H1 (cell line): ENCODE measurements around the gene AFF4. TPM values are rescaled to one million over a fixed set of nuclear protein-coding genes. Genes with fewer than 3 reads are reported as not detected.

Experiments
- CTCF ChIA-PET: fragments of 300-600 bp; sonication (Branson Sonifier 250); formaldehyde crosslinking; loops from one replicate; lab custom pipeline; 2021; ENCODE audit not compliant: partially characterized antibody; lab: Charles Lee
- POLR2A ChIA-PET: fragments of 300-600 bp; sonication (Branson Sonifier 250); formaldehyde crosslinking; loops from one replicate; lab custom pipeline; 2021; ENCODE audit warnings: inconsistent platforms; ENCODE audit not compliant: partially characterized antibody; lab: Charles Lee
- DNase-seq, 2 experiments: peaks; one replicate each; pipeline versions ENCODE4 v3.0.0 to v3.0.0-alpha.2; 2010 to 2022; ENCODE audit warnings: low spot score in 2 of 2, low read depth in 1 of 2, mixed read lengths in 1 of 2
- FAIRE-seq: peaks from 2 replicates; lab custom pipeline; 2011; peaks lifted over from hg19 to GRCh38; lab: Jason Lieb, UNC
- H2AFZ ChIP-seq: 2 replicates; pipeline ENCODE4 v1.8.1; 2012; ENCODE audit warnings: low read length, inconsistent platforms
- H2AK5ac ChIP-seq: 2 replicates; pipeline ENCODE4 v1.6.1; 2013; ENCODE audit warnings: low read depth, low read length
- H2BK120ac ChIP-seq: replicated peaks from 2 replicates; pipeline ENCODE3; 2013; ENCODE audit warnings: low read depth, low read length, inconsistent platforms
- H2BK12ac ChIP-seq: 2 replicates; pipeline ENCODE4 v1.6.1; 2013; ENCODE audit warnings: low read depth, low read length
- H2BK15ac ChIP-seq: 2 replicates; pipeline ENCODE4 v1.6.1; 2013; ENCODE audit warnings: low read length
- H2BK20ac ChIP-seq: 2 replicates; pipeline ENCODE4 v1.6.1; 2013; ENCODE audit warnings: low read length
- H2BK5ac ChIP-seq: 2 replicates; pipeline ENCODE4 v1.6.1; 2013; ENCODE audit warnings: low read depth, low read length
- H3K14ac ChIP-seq: 2 replicates; pipeline ENCODE4 v1.6.1; 2013; ENCODE audit warnings: inconsistent platforms; ENCODE audit not compliant: insufficient read length
- H3K18ac ChIP-seq: 2 replicates; pipeline ENCODE4 v1.6.1; 2013; ENCODE audit warnings: low read length; ENCODE audit errors: extremely low read depth
- H3K23ac ChIP-seq: 2 replicates; pipeline ENCODE4 v1.6.1; 2013; ENCODE audit warnings: inconsistent platforms; ENCODE audit not compliant: insufficient read length
- H3K23me2 ChIP-seq: 2 replicates; pipeline ENCODE4 v1.6.1; 2013; ENCODE audit warnings: low read depth, low read length
- H3K27ac ChIP-seq: 2 replicates; pipeline ENCODE4 v1.6.1; 2011; ENCODE audit warnings: low read depth, low read length, inconsistent platforms
- H3K27me3 ChIP-seq, 4 experiments: replicated peaks in 1 of 4; 1 replicate in 1 of 4; 2 replicates in 3 of 4; pipeline versions ENCODE4 v1.6.1 to v1.8.1; 2011 to 2013; ENCODE audit warnings: low read length in 3 of 4, mild to moderate bottlenecking in 3 of 4, inconsistent platforms in 2 of 4, mixed read lengths in 2 of 4, moderate library complexity in 1 of 4; ENCODE audit not compliant: control insufficient read depth in 3 of 4, insufficient read depth in 3 of 4; ENCODE audit errors: extremely low read depth in 1 of 4
- H3K36me3 ChIP-seq, 4 experiments: 2 replicates each; pipeline versions ENCODE4 v1.6.1 to v1.8.1; 2011 to 2013; ENCODE audit warnings: mild to moderate bottlenecking in 4 of 4, low read length in 3 of 4, moderate library complexity in 2 of 4, control low read depth in 1 of 4, inconsistent platforms in 1 of 4; ENCODE audit not compliant: insufficient read depth in 4 of 4, control insufficient read depth in 2 of 4
- H3K4ac ChIP-seq: replicated peaks from 2 replicates; pipeline ENCODE3; 2013; ENCODE audit warnings: low read length, low read depth, mixed read lengths, inconsistent platforms; ENCODE audit not compliant: insufficient read length
- H3K4me1 ChIP-seq, 4 experiments: replicated peaks in 1 of 4; 1 replicate in 1 of 4; 2 replicates in 3 of 4; pipeline versions ENCODE4 v1.6.1 to v1.8.1; 2011 to 2013; ENCODE audit warnings: low read length in 3 of 4, inconsistent platforms in 2 of 4, mixed read lengths in 1 of 4; ENCODE audit not compliant: insufficient read depth in 4 of 4, control insufficient read depth in 3 of 4
- H3K4me2 ChIP-seq, 2 experiments: 2 replicates each; pipeline versions ENCODE4 v1.6.1 to v1.8.1; 2011 to 2013; ENCODE audit warnings: low read depth in 2 of 2, low read length in 2 of 2, control low read depth in 1 of 2, inconsistent platforms in 1 of 2, mild to moderate bottlenecking in 1 of 2; ENCODE audit not compliant: insufficient read depth in 1 of 2
- H3K4me3 ChIP-seq, 4 experiments: fragments of 200-600, 300-600 bp in 1 of 4; sonication (generic), shearing (Covaris generic), sonication (Bioruptor Twin) in 1 of 4; 2 replicates each; pipeline versions ENCODE4 v1.5.1 to v1.8.1; 2011 to 2016; ENCODE audit warnings: low read length in 4 of 4, low read depth in 3 of 4, control low read depth in 2 of 4, inconsistent platforms in 2 of 4, mild to moderate bottlenecking in 2 of 4, mixed read lengths in 1 of 4, moderate library complexity in 1 of 4; ENCODE audit not compliant: insufficient read depth in 2 of 4; ENCODE audit errors: extremely low read depth in 1 of 4
- H3K56ac ChIP-seq: replicated peaks from 2 replicates; pipeline ENCODE3; 2013; ENCODE audit warnings: low read depth, mild to moderate bottlenecking, mixed read lengths, low read length, inconsistent platforms; ENCODE audit not compliant: insufficient read length
- H3K79me1 ChIP-seq: 2 replicates; pipeline ENCODE4 v1.6.1; 2013; ENCODE audit warnings: low read depth, low read length, control low read depth
- H3K79me2 ChIP-seq, 2 experiments: 2 replicates each; pipeline versions ENCODE4 v1.6.1 to v1.8.1; 2012 to 2013; ENCODE audit warnings: low read length in 2 of 2, mild to moderate bottlenecking in 2 of 2, inconsistent platforms in 1 of 2; ENCODE audit not compliant: insufficient read depth in 2 of 2, control insufficient read depth in 1 of 2
- H3K9ac ChIP-seq, 4 experiments: replicated peaks in 1 of 4; 1 replicate in 1 of 4; 2 replicates in 3 of 4; pipeline versions ENCODE4 v1.6.1 to v1.8.1; 2011 to 2013; ENCODE audit warnings: low read depth in 3 of 4, low read length in 3 of 4, control low read depth in 2 of 4, mild to moderate bottlenecking in 2 of 4, moderate library complexity in 2 of 4, inconsistent platforms in 1 of 4; ENCODE audit errors: extremely low read depth in 1 of 4
- H3K9me3 ChIP-seq, 2 experiments: 2 replicates each; pipeline versions ENCODE4 v1.6.1 to v1.8.1; 2012 to 2013; ENCODE audit warnings: mild to moderate bottlenecking in 2 of 2, moderate library complexity in 2 of 2, control low read depth in 1 of 2, inconsistent platforms in 1 of 2, low read depth in 1 of 2, low read length in 1 of 2, mixed read lengths in 1 of 2; ENCODE audit not compliant: insufficient read depth in 2 of 2
- H4K20me1 ChIP-seq, 2 experiments: replicated peaks in 1 of 2; 2 replicates each; pipeline versions ENCODE3 to v1.8.1; 2011 to 2013; ENCODE audit warnings: inconsistent platforms in 2 of 2, low read length in 2 of 2, mild to moderate bottlenecking in 1 of 2; ENCODE audit not compliant: insufficient read depth in 2 of 2, control insufficient read depth in 1 of 2
- H4K5ac ChIP-seq: 2 replicates; pipeline ENCODE4 v1.6.1; 2013; ENCODE audit warnings: low read length, low read depth, mixed read lengths, inconsistent platforms; ENCODE audit not compliant: insufficient read length
- H4K8ac ChIP-seq: 2 replicates; pipeline ENCODE4 v1.8.0; 2013; ENCODE audit warnings: mild to moderate bottlenecking, moderate library complexity, low read length, inconsistent platforms; ENCODE audit not compliant: insufficient read depth; ENCODE audit errors: extremely low read depth
- H4K91ac ChIP-seq: replicated peaks from 2 replicates; pipeline ENCODE3; 2013; ENCODE audit warnings: low read length, mixed read lengths, inconsistent platforms; ENCODE audit not compliant: insufficient read length
- RXRA ChIP-seq: IDR thresholded peaks from 2 replicates; pipeline ENCODE4 v1.6.1; 2011; ENCODE audit warnings: low read depth, mild to moderate bottlenecking, low read length, moderate library complexity; ENCODE audit not compliant: insufficient read depth
- WGBS, 2 experiments: shearing (Covaris generic) in 1 of 2; methylation state at CpG; one replicate each; pipeline versions ENCODE4 v1.1.6 to v1.1.7; 2013 to 2015; ENCODE audit warnings: low lambda C conversion rate in 2 of 2, mixed read lengths in 2 of 2, inconsistent platforms in 1 of 2, low coverage in 1 of 2, missing lambda C conversion rate in 1 of 2; ENCODE audit not compliant: insufficient replicate concordance in 2 of 2, insufficient coverage in 1 of 2, insufficient read length in 1 of 2; ENCODE audit errors: extremely low coverage in 1 of 2, missing lambda C conversion rate in 1 of 2; 5-methylcytosine and 5-hydroxymethylcytosine counted together
- polyA plus RNA-seq, 7 experiments: library from polyadenylated mRNA; depleted of rRNA in 3 of 7; stranded (reverse) in 5 of 7; unstranded in 2 of 7; fragments of >200 nt in 5 of 7; fragments of 200-250 nt in 2 of 7; gene quantifications; 1 replicate in 5 of 7; 2 replicates in 1 of 7; 4 replicates in 1 of 7; pipeline versions ENCODE4 v1.2.1 to v1.2.3, GENCODE V29; 2011 to 2013; ENCODE audit warnings: missing spikeins in 2 of 7, mixed read lengths in 2 of 7
- total RNA-seq: library from RNA; stranded (reverse); fragmentation: NEBNext Ultra II Directional; extraction: Animal tissue kit (Norgen Biotek cat#: 25700); gene quantifications from 2 replicates; pipeline ENCODE4 v1.2.1, GENCODE V29; 2021

The AFF4 gene
- total and polyA plus RNA-seq, 2 of the 8 experiments (the other 6 are each of a cell fraction or from before 2014, with no cell fraction given): 12.0 to 61.4 TPM

DNA sequence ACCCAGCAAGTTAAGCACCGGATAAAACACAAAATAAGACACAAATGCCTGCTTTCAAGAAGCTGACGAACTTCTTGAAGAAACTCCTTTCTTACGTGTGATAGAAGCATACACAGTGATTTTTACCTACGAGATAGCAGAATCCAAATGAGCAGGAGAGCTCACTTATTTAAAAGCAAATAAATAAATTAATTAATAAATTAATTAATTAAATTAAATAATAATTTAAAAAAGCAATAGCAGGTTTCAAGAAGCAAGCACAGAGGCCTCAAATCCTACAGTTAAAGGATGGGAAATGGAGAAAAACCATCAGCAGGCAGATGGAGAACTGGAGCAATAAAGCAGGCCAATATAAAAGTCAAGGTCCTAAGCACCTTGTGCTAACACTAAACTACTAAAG is 72.6 kb downstream of the AFF4 start:
- no peak overlapping the region for H2AFZ ChIP-seq
- no peak overlapping the region for H3K56ac ChIP-seq
- no peaks in the 10 kb centered on the region for H3K79me2 ChIP-seq
- no peak overlapping the region for H2BK20ac ChIP-seq
- H2BK12ac ChIP-seq: no peak overlapping the region
- ChIA-PET CTCF (interaction anchor here (0.6 to 1.1 kb wide), 3 partner anchors 15 to 1660 kb away, joined by 3 read pairs; no protein-coding TSS in a partner anchor), POLR2A (no interaction called here)
- H4K8ac ChIP-seq: no peak overlapping the region
- no peak overlapping the region for H2BK120ac ChIP-seq
- no peaks in the 10 kb centered on the region for H3K4me1 ChIP-seq
- no peak overlapping the region for H3K4me3 ChIP-seq
- no peak overlapping the region for H4K5ac ChIP-seq
- no peak overlapping the region for H2BK5ac ChIP-seq
- 89% methylated on average over 4 of the region's 4 CpGs; no CpG with 5 or more reads in 1 of the 2 experiments for WGBS, 2 experiments
- H3K9me3 ChIP-seq: no peaks in the 10 kb centered on the region
- H2AK5ac ChIP-seq: no peak overlapping the region
- no peak for TF ChIP-seq RXRA
- no peak overlapping the region for H4K91ac ChIP-seq
- H3K79me1 ChIP-seq: no peaks in the 10 kb centered on the region
- DNase-seq: no peak
- H3K27me3 ChIP-seq: no peaks in the 10 kb centered on the region; a peak in 1 of 7 replicates
- H3K23me2 ChIP-seq: no peaks in the 10 kb centered on the region
- H3K14ac ChIP-seq: no peak overlapping the region
- H3K36me3 ChIP-seq: peaks cover 21 to 92% (median 52%) of the 10 kb centered on the region in 4 experiments
- H3K27ac ChIP-seq: no peak overlapping the region
- no peak overlapping the region for H2BK15ac ChIP-seq
- no peak overlapping the region for H3K9ac ChIP-seq
- FAIRE-seq: no peak
- H3K23ac ChIP-seq: no peak overlapping the region
- peaks cover 0 to 2% of the 10 kb centered on the region in 2 experiments for H4K20me1 ChIP-seq
- no peak overlapping the region for H3K4me2 ChIP-seq
- H3K4ac ChIP-seq: no peak overlapping the region
- H3K18ac ChIP-seq: no peak overlapping the region
